PC-3 (cell line): Measurements from ENCODE around the gene EMP2.

Source experiments
- CTCF ChIP-seq: fragments of 300-600 bp; sonication (generic); conservative IDR thresholded peaks from 2 replicates; pipeline ENCODE4 v1.5.1; 2017; ENCODE audit warnings: antibody characterized with exemption, low read depth, mild to moderate bottlenecking, low read length
- EZH2 ChIP-seq: fragments of 300-600 bp; sonication (generic); IDR thresholded peaks from one replicate; pipeline ENCODE4 v1.6.1; 2017; ENCODE audit warnings: antibody characterized with exemption, mild to moderate bottlenecking, low read length; ENCODE audit not compliant: unreplicated experiment
- EZH2phosphoT487 ChIP-seq: fragments of 300-600 bp; sonication (generic); IDR thresholded peaks from 2 replicates; pipeline ENCODE4 v1.6.1; 2018; ENCODE audit warnings: mild to moderate bottlenecking, antibody characterized with exemption, low read length, borderline replicate concordance

- TF ChIP-seq CTCF (no peak), EZH2 (no peak), EZH2phosphoT487 (no peak)
Measured at GRCh38 chr16:10581507-10581906, 1.1 kb upstream of the EMP2 start.
